H9 (cell line): ENCODE measurements around the gene POU2F3. TPM values are rescaled to one million over a fixed set of nuclear protein-coding genes. Genes with fewer than 3 reads are reported as not detected.

Experiments
- DNase-seq: peaks from one replicate; pipeline ENCODE4 v3.0.0-alpha.2; 2017
- H2AFZ ChIP-seq: one replicate; pipeline ENCODE4 v1.6.1; 2013; ENCODE audit warnings: mild to moderate bottlenecking, low read length, control low read depth, moderate library complexity
- H2AK5ac ChIP-seq: 2 replicates; pipeline ENCODE4 v1.6.1; 2013; ENCODE audit warnings: low read length, control low read depth, mixed read lengths; ENCODE audit not compliant: insufficient read length
- H2BK120ac ChIP-seq: one replicate; pipeline ENCODE4 v1.6.1; 2013; ENCODE audit warnings: low read depth, mild to moderate bottlenecking, low read length, control low read depth, inconsistent platforms; ENCODE audit not compliant: poor library complexity, severe bottlenecking
- H2BK12ac ChIP-seq: 2 replicates; pipeline ENCODE4 v1.6.1; 2013; ENCODE audit warnings: low read length, control low read depth, mixed read lengths, low read depth; ENCODE audit not compliant: insufficient read length
- H2BK15ac ChIP-seq: 2 replicates; pipeline ENCODE4 v1.6.1; 2013; ENCODE audit warnings: low read depth, low read length, control low read depth
- H2BK20ac ChIP-seq: one replicate; pipeline ENCODE4 v1.6.1; 2013; ENCODE audit warnings: low read depth, mild to moderate bottlenecking, low read length, control low read depth, inconsistent platforms; ENCODE audit not compliant: poor library complexity, severe bottlenecking
- H2BK5ac ChIP-seq: 2 replicates; pipeline ENCODE4 v1.6.1; 2013; ENCODE audit warnings: low read length, control low read depth, mixed read lengths; ENCODE audit not compliant: insufficient read length
- H3K14ac ChIP-seq: 2 replicates; pipeline ENCODE4 v1.6.1; 2013; ENCODE audit warnings: low read length, control low read depth; ENCODE audit not compliant: insufficient read depth
- H3K18ac ChIP-seq: 2 replicates; pipeline ENCODE4 v1.6.1; 2013; ENCODE audit warnings: low read depth, mild to moderate bottlenecking, mixed read lengths, low read length, control low read depth; ENCODE audit not compliant: insufficient read length
- H3K23ac ChIP-seq: 2 replicates; pipeline ENCODE4 v1.6.1; 2013; ENCODE audit warnings: low read length, control low read depth, mixed read lengths, low read depth; ENCODE audit not compliant: insufficient read length
- H3K23me2 ChIP-seq: 2 replicates; pipeline ENCODE4 v1.6.1; 2013; ENCODE audit warnings: low read depth, mild to moderate bottlenecking, mixed read lengths, low read length, control low read depth; ENCODE audit not compliant: insufficient read length, poor library complexity, severe bottlenecking
- H3K27ac ChIP-seq: 2 replicates; pipeline ENCODE4 v1.5.1; 2013; ENCODE audit warnings: low read length, control low read depth, mixed read lengths, low read depth; ENCODE audit not compliant: insufficient read length
- H3K27me3 ChIP-seq: 2 replicates; pipeline ENCODE4 v1.6.1; 2013; ENCODE audit warnings: low read length, control low read depth, inconsistent platforms; ENCODE audit not compliant: insufficient read depth
- H3K4ac ChIP-seq: 2 replicates; pipeline ENCODE4 v1.6.1; 2013; ENCODE audit warnings: low read depth, mild to moderate bottlenecking, control low read depth, inconsistent platforms, low read length, moderate library complexity
- H3K4me1 ChIP-seq: 2 replicates; pipeline ENCODE4 v1.6.1; 2013; ENCODE audit warnings: low read length, control low read depth, inconsistent platforms; ENCODE audit not compliant: insufficient read depth
- H3K4me2 ChIP-seq: 2 replicates; pipeline ENCODE4 v1.6.1; 2013; ENCODE audit warnings: low read length, control low read depth, mixed read lengths; ENCODE audit not compliant: insufficient read length, insufficient read depth
- H3K56ac ChIP-seq: 2 replicates; pipeline ENCODE4 v1.6.1; 2013; ENCODE audit warnings: low read depth, mild to moderate bottlenecking, mixed read lengths, low read length, control low read depth; ENCODE audit not compliant: insufficient read length
- H3K79me1 ChIP-seq: 2 replicates; pipeline ENCODE4 v1.6.1; 2013; ENCODE audit warnings: low read depth, mild to moderate bottlenecking, moderate library complexity, low read length, control low read depth, inconsistent platforms; ENCODE audit not compliant: insufficient read depth, poor library complexity, severe bottlenecking
- H3K79me2 ChIP-seq: 2 replicates; pipeline ENCODE4 v1.6.1; 2013; ENCODE audit warnings: low read length, control low read depth, inconsistent platforms; ENCODE audit not compliant: insufficient read depth
- H3K9ac ChIP-seq: 2 replicates; pipeline ENCODE4 v1.6.1; 2013; ENCODE audit warnings: low read length, control low read depth, mixed read lengths; ENCODE audit not compliant: insufficient read length; ENCODE audit errors: extremely low read depth
- H3K9me3 ChIP-seq: one replicate; pipeline ENCODE4 v1.6.1; 2013; ENCODE audit warnings: low read depth, low read length, inconsistent platforms; ENCODE audit not compliant: control insufficient read depth
- H3T11ph ChIP-seq: one replicate; pipeline ENCODE4 v1.6.1; 2013; ENCODE audit warnings: mild to moderate bottlenecking, low read length, control low read depth, inconsistent platforms
- H4K20me1 ChIP-seq: one replicate; pipeline ENCODE4 v1.6.1; 2013; ENCODE audit not compliant: control insufficient read depth, insufficient read length, insufficient read depth
- H4K5ac ChIP-seq: 2 replicates; pipeline ENCODE4 v1.6.1; 2013; ENCODE audit warnings: low read depth, mild to moderate bottlenecking, mixed read lengths, low read length, control low read depth; ENCODE audit not compliant: insufficient read length
- H4K8ac ChIP-seq: replicated peaks from 2 replicates; pipeline ENCODE4 v1.6.1; 2013; ENCODE audit warnings: low read length, control low read depth, mixed read lengths, low read depth; ENCODE audit not compliant: insufficient read length
- H4K91ac ChIP-seq: 2 replicates; pipeline ENCODE4 v1.6.1; 2013; ENCODE audit warnings: low read depth, mild to moderate bottlenecking, moderate library complexity, mixed read lengths, low read length, control low read depth; ENCODE audit not compliant: insufficient read length
- H3K27ac Mint-ChIP-seq, 3 experiments: 2 replicates in 2 of 3; 3 replicates in 1 of 3; pipeline ENCODE4 v1.8.0; 2020 to 2021; ENCODE audit warnings: mixed read lengths in 3 of 3, mild to moderate bottlenecking in 1 of 3, moderate library complexity in 1 of 3
- H3K27me3 Mint-ChIP-seq: 2 replicates; pipeline ENCODE4 v1.8.0; 2021; ENCODE audit warnings: low read depth, mild to moderate bottlenecking, moderate library complexity, mixed read lengths
- H3K36me3 Mint-ChIP-seq, 3 experiments: 2 replicates in 2 of 3; 3 replicates in 1 of 3; pipeline ENCODE4 v1.8.0; 2020 to 2021; ENCODE audit warnings: low read depth in 3 of 3, mixed read lengths in 3 of 3; ENCODE audit not compliant: insufficient read depth in 1 of 3
- H3K4me1 Mint-ChIP-seq, 2 experiments: 2 replicates each; pipeline ENCODE4 v1.8.0; 2020; ENCODE audit warnings: mixed read lengths in 2 of 2
- H3K4me3 Mint-ChIP-seq, 2 experiments: 2 replicates in 1 of 2; 3 replicates in 1 of 2; pipeline ENCODE4 v1.8.0; 2020 to 2021; ENCODE audit warnings: mild to moderate bottlenecking in 2 of 2, mixed read lengths in 2 of 2, moderate library complexity in 1 of 2
- H3K9me3 Mint-ChIP-seq, 2 experiments: 2 replicates in 1 of 2; 3 replicates in 1 of 2; pipeline ENCODE4 v1.8.0; 2020; ENCODE audit warnings: mild to moderate bottlenecking in 2 of 2, mixed read lengths in 2 of 2, moderate library complexity in 1 of 2
- CTCF ChIP-seq: fragments of 200-600 bp; sonication (generic); conservative IDR thresholded peaks from 3 replicates; pipeline ENCODE4 v1.8.0; 2021; ENCODE audit warnings: antibody characterized with exemption, mild to moderate bottlenecking
- WGBS: extraction: QIAGEN DNeasy Blood & Tissue Kit; methylation state at CpG from one replicate; pipeline ENCODE4 v1.1.7; 2013; ENCODE audit warnings: missing lambda C conversion rate, low lambda C conversion rate, mixed read lengths; ENCODE audit not compliant: insufficient read length; ENCODE audit errors: extremely low coverage; 5-methylcytosine and 5-hydroxymethylcytosine counted together
- total RNA-seq: library from RNA; stranded (reverse); gene quantifications from 2 replicates; pipeline ENCODE4 v1.2.1, GENCODE V29; 2021

The POU2F3 gene
- total RNA-seq, 1 experiment from 2014 or later, result 1.1 TPM

GRCh38 chr11:120223793-120224192 lies 16.1 kb upstream of the POU2F3 start:
- H3K23ac ChIP-seq, result no peak overlapping the region
- H3K27ac ChIP-seq, result no peak overlapping the region
- H3T11ph ChIP-seq, result no peak overlapping the region
- H2AK5ac ChIP-seq, result no peak overlapping the region
- no CpG with 5 or more reads among the region's 1 CpG for WGBS
- no peak for TF ChIP-seq CTCF
- no peak overlapping the region for H3K14ac ChIP-seq
- H2AFZ ChIP-seq, result no peak overlapping the region
- no peak overlapping the region for H2BK15ac ChIP-seq
- H4K8ac ChIP-seq, result no peak overlapping the region
- Mint-ChIP-seq H3K36me3 (no peaks in the 10 kb centered on the region; a peak in 1 of 7 replicates), H3K4me3 (no peak overlapping the region), H3K27ac (no peak overlapping the region), H3K9me3 (no peaks in the 10 kb centered on the region), H3K4me1 (peaks cover 17 to 30% of the 10 kb centered on the region in 2 experiments), H3K27me3 (peaks cover 86% of the 10 kb centered on the region)
- no peak overlapping the region for H4K91ac ChIP-seq
- no peaks in the 10 kb centered on the region for H4K20me1 ChIP-seq
- no peak for DNase-seq
- no peaks in the 10 kb centered on the region for H3K9me3 ChIP-seq
- no peak overlapping the region for H2BK5ac ChIP-seq
- H3K4me1 ChIP-seq, result no peaks in the 10 kb centered on the region; the same call in 1 of the 2 replicates
- H2BK12ac ChIP-seq, result no peak overlapping the region
- H3K56ac ChIP-seq, result no peak overlapping the region
- no peak overlapping the region for H4K5ac ChIP-seq
- H2BK20ac ChIP-seq, result no peak overlapping the region
- no peak overlapping the region for H3K4ac ChIP-seq
- no peaks in the 10 kb centered on the region for H3K79me2 ChIP-seq
- H3K27me3 ChIP-seq, result peaks cover 2% of the 10 kb centered on the region; the same call in 1 of the 2 replicates
- no peak overlapping the region for H3K4me2 ChIP-seq
- H3K9ac ChIP-seq, result no peak overlapping the region
- H3K18ac ChIP-seq, result no peak overlapping the region
- H2BK120ac ChIP-seq, result no peak overlapping the region
- H3K23me2 ChIP-seq, result no peaks in the 10 kb centered on the region
- H3K79me1 ChIP-seq, result no peaks in the 10 kb centered on the region
